HepG2 (cell line): ENCODE results near the gene CAMK2N2. TPM values are rescaled to one million over a fixed set of nuclear protein-coding genes. Genes with fewer than 3 reads are reported as not detected.

Experiments
- DR1 ChIP-seq: sonication (generic); formaldehyde crosslinking; IDR thresholded peaks from 2 replicates; pipeline ENCODE4 v1.8.0; 2021; ENCODE audit warnings: mild to moderate bottlenecking, missing genetic modification reagents, inconsistent platforms
- GMEB1 ChIP-seq: sonication (generic); formaldehyde crosslinking; IDR thresholded peaks from 2 replicates; pipeline ENCODE4 v1.5.1; 2020; ENCODE audit warnings: missing genetic modification reagents, mild to moderate bottlenecking, borderline replicate concordance
- HOXA9 ChIP-seq: sonication (generic); formaldehyde crosslinking; IDR thresholded peaks from 2 replicates; pipeline ENCODE4 v1.8.1; 2022; ENCODE audit warnings: missing genetic modification reagents, mild to moderate bottlenecking, moderate library complexity, borderline replicate concordance
- IKZF5 ChIP-seq: IDR thresholded peaks from 2 replicates; pipeline ENCODE4 v1.6.1; 2018; ENCODE audit warnings: missing genetic modification reagents, mild to moderate bottlenecking, missing compliant biosample characterization
- KLF9 ChIP-seq: IDR thresholded peaks from 2 replicates; pipeline ENCODE4 v1.6.1; 2016; ENCODE audit warnings: low read depth
- NFE2L2 ChIP-seq: fragments of 150-350 bp; IDR thresholded peaks from 2 replicates; pipeline ENCODE4 v1.6.1; 2014; ENCODE audit warnings: low read length
- RNF2 ChIP-seq: fragments of 450-650 bp; conservative IDR thresholded peaks from 2 replicates; pipeline ENCODE4 v1.6.1; 2016; ENCODE audit warnings: low read depth
- SIX4 ChIP-seq: sonication (generic); formaldehyde crosslinking; IDR thresholded peaks from 2 replicates; pipeline ENCODE4 v1.4.0; 2020; ENCODE audit warnings: missing genetic modification reagents
- TBP ChIP-seq: sonication (generic); formaldehyde crosslinking; IDR thresholded peaks from 2 replicates; pipeline ENCODE4 v1.5.0; 2020; ENCODE audit warnings: missing genetic modification reagents
- THAP9 ChIP-seq: sonication (generic); formaldehyde crosslinking; IDR thresholded peaks from 2 replicates; pipeline ENCODE4; 2020; ENCODE audit warnings: missing genetic modification reagents, mild to moderate bottlenecking, borderline replicate concordance
- ZBTB2 ChIP-seq: sonication (generic); formaldehyde crosslinking; IDR thresholded peaks from 2 replicates; pipeline ENCODE4 v1.8.0; 2022; ENCODE audit warnings: low read depth, missing genetic modification reagents
- ZC3H13 ChIP-seq: sonication (generic); formaldehyde crosslinking; IDR thresholded peaks from 2 replicates; pipeline ENCODE4 v1.8.1; 2023; ENCODE audit warnings: mild to moderate bottlenecking, missing genetic modification reagents, moderate library complexity
- ZEB1 ChIP-seq: IDR thresholded peaks from 2 replicates; pipeline ENCODE4 v1.6.1; 2012; ENCODE audit warnings: mild to moderate bottlenecking, low read depth, inconsistent platforms; ENCODE audit not compliant: insufficient replicate concordance
- ZNF512B ChIP-seq: sonication (generic); formaldehyde crosslinking; IDR thresholded peaks from 2 replicates; pipeline ENCODE4 v1.5.1; 2020; ENCODE audit warnings: missing genetic modification reagents, mild to moderate bottlenecking, borderline replicate concordance
- ZNF740 ChIP-seq: sonication (generic); formaldehyde crosslinking; IDR thresholded peaks from 2 replicates; pipeline ENCODE4 v1.4.0; 2020; ENCODE audit warnings: missing genetic modification reagents
- ZNF782 ChIP-seq: sonication (generic); formaldehyde crosslinking; IDR thresholded peaks from 2 replicates; pipeline ENCODE4 v1.4.0; 2020; ENCODE audit warnings: missing genetic modification reagents, mild to moderate bottlenecking, borderline replicate concordance
- ZNF788 ChIP-seq: sonication (generic); formaldehyde crosslinking; IDR thresholded peaks from 2 replicates; pipeline ENCODE4 v1.5.0; 2020; ENCODE audit warnings: mild to moderate bottlenecking, missing genetic modification reagents, borderline replicate concordance
- polyA plus RNA-seq, 8 experiments: library from polyadenylated mRNA; depleted of rRNA in 3 of 8; stranded (reverse) in 7 of 8; unstranded in 1 of 8; fragments of >200 nt; fragmentation: Illumina TruSeq in 4 of 8; extraction: Trizol in 4 of 8; gene quantifications; 2 replicates each; pipeline versions ENCODE4 v1.2.1 to v1.2.3, GENCODE V29; 2011 to 2016; ENCODE audit warnings: low read depth in 4 of 8, missing spikeins in 1 of 8, mixed read lengths in 1 of 8; ENCODE audit not compliant: insufficient read depth in 1 of 8
- total RNA-seq, 5 experiments: library from RNA; depleted of rRNA; stranded (reverse); fragments of >200 nt; fragmentation: Illumina TruSeq; extraction: Trizol; gene quantifications; 2 replicates each; pipeline ENCODE4 v1.2.3, GENCODE V29; 2016; ENCODE audit warnings: low read depth in 1 of 5

CAMK2N2 gene
- total and polyA plus RNA-seq, 2 of the 13 experiments (the other 11 are each of a cell fraction or from before 2014, with no cell fraction given) = 0.12 to 0.27 TPM

GRCh38 chr3:184248454-184249411, 12.6 kb downstream of the CAMK2N2 start, which contains the start of gene ALG3 (continued):
- TF ChIP-seq IKZF5 (CRISPR knock-in tag) (no peak; the same call in none of the 2 replicates), ZNF740 (CRISPR knock-in tag) (peak; percentile 56), ZNF512B (CRISPR knock-in tag) (peak; percentile 30; the same call in 1 of the 2 replicates), KLF9 (peak; percentile 78; the same call in 1 of the 2 replicates), ZC3H13 (CRISPR knock-in tag) (peak; percentile 75), DR1 (CRISPR knock-in tag) (peak; percentile 76; the same call in 1 of the 2 replicates), GMEB1 (CRISPR knock-in tag) (no peak), ZBTB2 (CRISPR knock-in tag) (peak; percentile 87), RNF2 (no peak), SIX4 (CRISPR knock-in tag) (peak; percentile 37; the same call in 1 of the 2 replicates), ZNF782 (CRISPR knock-in tag) (no peak), THAP9 (CRISPR knock-in tag) (peak; percentile 84; the same call in 1 of the 2 replicates), TBP (CRISPR knock-in tag) (no peak), NFE2L2 (no peak), HOXA9 (CRISPR knock-in tag) (0 out of 2 replicates have a peak, but pooled peaks have one; percentile 1), ZEB1 (peak; percentile 7), ZNF788 (peak; percentile 85)
